Activated gamma-delta T cell (primary cell): ENCODE results near the gene OCA2.
"Not testable (repeated sequence)": the region's sequence is repeated elsewhere in the genome, so short reads cannot be mapped to it uniquely, and the experiment has no call there.

Source experiments
- DNase-seq: peaks from one replicate; lab custom pipeline; 2025; lab: John Stamatoyannopoulos, UW

Gene OCA2

DNA sequence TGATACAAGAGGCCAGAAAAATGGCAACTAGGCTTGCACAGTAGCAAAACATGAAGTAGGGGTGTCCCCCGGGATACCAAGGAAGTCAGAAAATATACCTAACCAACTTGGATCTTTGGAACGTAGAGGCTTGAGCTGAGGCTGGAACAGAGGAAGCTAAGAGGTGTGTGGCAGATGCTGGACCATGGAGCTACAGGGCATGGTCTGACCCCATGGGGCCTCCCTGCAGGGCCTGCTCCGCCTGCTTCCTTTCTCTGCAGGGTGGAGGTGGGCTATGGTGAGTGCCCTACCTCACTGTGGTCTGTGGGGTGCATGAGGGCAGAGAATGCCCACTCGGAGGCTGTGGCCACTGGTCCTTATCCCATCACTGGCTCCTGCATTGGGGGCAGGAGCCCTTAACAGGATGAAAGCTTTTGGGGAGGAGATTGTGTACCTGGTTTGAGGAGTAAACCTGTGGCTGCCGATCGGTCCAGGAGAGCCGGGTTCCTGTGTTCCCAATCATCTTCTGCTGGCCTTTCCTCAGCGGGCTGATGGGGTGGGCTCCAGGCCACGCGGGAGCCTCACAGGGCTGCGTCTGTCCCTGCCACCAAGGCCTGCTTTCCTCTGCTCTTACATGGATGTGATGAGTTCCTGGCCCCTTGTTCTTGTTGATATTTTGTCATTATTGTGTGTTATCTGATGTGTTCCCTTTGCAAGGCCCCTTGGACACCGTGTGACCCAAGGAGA is 96.8 kb downstream of the OCA2 start:
- DNase-seq, result no peak

DNA sequence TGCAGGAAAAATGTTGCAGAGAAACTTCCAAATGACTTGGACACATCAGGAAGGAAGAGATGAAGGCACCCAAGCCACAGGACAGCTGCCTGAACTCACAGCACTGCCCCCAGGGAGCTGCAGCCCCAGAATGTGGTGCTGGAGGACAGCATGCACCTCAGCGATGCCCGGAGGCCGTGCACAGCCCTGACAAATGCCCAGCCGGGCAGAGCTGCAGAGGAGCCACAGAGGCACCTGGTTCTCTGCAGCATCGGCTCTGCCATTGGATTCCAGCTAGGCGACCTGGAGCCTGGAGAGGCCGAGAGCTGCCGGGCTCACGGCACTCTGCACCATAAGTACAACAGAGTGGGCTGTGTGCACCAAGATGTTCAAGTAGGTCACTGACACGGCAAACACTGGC is 97.5 kb downstream of the OCA2 start:
- no peak for DNase-seq

DNA sequence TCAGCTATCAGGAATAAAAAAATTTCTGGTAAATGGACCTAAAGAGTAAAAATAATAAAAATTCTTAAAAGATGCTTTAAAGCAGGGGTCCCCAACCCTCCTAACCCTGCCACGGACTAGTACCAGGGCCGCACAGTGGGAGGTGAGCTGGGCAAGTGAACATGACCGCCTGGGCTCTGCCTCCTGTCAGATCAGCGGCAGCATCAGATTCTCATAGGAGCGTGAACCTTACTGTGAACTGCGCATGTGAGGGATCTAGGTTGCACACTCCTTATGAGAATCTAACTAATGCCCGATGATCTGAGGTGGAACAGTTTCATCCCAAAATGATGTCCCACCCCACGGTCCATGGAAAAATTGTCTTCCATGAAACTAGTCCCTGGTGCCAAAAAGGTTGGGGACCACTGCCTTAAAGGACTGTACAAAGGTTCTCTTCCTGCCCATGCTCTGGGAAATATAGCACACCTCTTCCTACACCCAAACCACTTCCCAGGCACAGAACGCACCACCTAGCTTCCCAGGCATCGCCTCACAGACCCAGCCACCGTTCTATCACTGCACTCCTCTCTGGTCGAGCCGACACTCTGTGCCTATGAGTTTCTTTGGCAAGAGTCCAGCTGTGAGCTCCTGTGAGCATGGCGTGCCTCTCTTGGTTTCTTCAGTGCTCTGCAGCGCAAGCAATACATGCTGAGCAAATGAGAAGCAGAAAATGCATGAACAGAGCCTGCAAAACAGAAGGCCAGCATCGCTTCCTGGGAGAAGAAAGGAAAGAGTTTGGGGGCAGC is 104.9 kb downstream of the OCA2 start:
- no peak for DNase-seq

DNA sequence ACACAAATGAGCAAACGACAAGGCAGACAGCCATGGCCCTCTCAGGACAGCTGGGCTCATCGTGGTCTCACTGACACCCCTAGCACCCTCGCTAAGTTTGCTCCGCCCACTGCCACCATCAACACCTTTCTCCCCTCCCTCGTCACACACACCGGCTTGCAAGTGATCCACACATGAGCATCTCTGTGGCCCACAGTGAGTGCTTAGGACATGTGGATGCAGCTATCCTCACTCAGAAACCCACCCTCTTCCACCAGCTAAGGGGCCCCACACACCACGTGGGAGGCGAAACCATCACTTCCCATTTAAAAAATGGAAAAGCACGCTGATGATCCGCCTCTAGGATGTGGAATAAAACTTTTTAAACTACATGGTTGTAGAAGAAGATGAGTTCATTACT is 105.6 kb downstream of the OCA2 start:
- no peak for DNase-seq

DNA sequence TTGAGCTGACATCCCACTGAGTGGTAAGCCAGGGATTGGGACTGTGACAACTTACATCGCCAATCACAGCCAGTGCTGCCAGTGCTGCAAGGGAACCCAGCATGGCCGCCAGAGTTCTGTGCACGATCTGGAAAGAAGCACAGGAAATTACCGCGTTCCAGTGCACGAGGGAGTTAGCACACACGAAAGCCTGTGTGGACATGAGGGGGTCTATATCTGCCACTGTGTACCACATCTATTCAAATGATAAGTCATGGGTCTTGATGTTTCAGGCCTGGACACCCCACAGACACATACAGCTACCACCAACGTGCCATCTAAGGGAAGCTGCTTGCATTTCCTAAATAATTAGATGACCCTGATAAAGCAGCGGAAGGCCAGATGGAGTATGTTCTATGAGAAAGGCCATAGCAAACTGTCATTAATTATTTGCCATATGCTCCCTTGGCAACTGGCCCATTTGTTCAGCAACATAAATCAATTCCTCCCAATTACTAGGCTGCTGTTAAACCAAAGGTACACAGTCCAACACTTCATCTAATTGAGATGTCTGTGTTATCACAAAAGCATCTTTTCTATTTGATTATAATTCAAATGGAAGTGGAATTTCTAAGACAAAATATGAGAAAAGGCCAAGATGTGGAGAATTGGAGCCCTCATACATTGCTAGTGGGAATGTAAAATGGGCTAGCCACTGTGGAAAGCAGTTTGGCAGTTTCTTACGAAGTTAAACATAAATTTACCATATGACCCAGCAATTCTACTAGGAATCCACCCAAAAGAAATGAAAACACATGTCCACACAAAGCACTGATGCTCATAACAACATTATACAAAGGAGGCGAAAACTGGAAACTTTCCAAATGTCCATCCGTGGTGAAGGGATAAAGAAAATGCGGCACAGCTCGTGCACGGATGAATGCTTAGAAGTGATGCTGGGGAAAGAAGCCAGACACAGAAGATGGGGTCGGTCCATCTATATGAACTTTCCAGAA is 108.3 kb downstream of the OCA2 start:
- no peak for DNase-seq

DNA sequence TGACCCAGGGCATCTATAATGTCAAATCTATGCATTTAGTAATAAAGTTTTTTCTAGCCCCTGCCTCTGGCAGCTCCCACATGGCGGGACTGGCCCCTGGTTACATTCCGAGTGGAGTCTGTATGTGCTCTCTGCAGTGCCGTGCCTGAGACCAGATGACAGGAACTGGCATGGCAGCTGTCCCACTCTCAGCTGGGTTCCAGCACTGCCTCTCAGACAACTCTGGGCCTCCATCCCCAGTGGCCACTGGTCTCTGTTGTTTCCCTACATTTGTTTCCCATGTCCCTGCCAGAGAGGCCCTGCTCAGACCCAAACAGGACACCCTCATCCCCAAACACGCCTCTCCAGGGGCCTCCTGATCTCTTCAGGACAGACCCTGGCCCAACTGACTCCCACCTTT is 109.3 kb downstream of the OCA2 start:
- DNase-seq, result no peak

DNA sequence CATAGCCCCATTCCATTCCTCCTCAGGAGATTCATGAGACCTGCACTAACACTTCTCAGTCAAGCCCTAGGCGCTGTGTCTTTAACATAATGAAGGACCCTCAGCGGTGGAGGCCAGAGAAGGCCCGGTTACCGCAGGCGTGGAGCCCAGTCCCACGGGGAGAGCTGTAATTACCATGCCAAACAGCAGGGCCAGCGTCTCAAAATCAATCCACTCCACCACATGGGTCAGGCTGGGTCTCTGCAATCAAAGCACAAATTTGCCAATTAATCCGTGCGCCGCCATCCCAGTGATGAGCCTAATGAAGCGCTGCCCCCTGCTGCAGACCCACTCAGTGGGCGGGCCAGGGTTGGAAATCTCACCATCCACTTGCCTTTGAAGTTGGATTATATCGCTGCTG is 109.7 kb downstream of the OCA2 start:
- DNase-seq, result no peak

DNA sequence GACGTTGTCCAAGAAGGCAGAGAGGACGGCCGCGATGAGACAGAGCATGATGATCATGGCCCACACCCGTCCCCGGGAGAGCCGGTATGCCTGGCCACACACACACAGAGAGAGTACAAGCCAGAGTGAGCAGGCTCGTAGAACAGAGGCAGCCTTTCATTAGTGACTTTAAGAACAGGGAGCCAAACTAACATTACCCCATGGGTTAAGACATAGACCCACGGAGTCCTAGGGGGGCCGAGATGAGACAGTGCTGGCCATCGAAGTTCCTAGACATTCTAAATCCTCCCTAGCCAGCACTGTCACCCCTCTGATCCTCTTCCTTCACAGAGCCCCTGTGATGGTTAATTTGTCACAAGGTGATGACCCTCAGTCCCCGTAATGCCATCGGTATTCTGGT is 114.0 kb downstream of the OCA2 start:
- DNase-seq, result no peak

DNA sequence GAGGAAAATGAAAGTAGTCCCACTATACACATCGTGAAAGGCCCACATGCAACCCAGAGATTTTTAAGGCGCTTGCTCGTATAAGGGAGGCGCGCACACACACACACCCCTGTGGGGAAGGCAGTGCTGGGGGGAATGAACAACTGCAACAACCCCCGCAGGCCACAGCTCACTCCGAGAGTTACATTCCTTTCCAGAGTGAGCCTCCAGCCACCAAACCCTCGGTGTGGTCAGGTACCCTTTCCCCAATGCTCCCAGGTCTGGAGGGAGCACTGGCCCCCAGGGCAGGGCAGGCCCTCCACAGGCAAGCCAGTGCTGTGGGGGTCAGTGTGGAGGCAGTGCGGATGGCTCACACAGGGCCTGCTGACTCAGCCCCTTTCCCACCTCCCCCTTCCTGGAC is 115.6 kb downstream of the OCA2 start:
- DNase-seq, result no peak

DNA sequence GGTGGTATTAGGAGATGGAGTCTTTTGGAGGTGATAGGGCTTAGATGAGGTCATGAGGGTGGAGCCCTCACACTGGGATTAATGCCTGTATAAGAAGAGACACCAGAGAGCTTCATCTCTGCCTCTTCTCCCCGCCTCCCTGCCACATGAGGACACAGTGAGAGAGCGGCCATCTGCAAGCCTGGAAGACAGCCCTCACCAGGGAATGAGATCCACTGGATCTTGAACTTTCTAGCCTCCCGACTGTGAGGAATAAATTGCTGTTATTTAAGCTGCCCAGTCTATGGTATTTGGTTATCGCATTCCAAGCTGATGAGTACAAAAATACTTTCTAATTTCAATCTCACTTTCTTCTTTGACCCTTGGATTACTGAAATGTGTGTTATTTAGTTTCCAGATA is 121.4 kb downstream of the OCA2 start:
- no peak for DNase-seq

DNA sequence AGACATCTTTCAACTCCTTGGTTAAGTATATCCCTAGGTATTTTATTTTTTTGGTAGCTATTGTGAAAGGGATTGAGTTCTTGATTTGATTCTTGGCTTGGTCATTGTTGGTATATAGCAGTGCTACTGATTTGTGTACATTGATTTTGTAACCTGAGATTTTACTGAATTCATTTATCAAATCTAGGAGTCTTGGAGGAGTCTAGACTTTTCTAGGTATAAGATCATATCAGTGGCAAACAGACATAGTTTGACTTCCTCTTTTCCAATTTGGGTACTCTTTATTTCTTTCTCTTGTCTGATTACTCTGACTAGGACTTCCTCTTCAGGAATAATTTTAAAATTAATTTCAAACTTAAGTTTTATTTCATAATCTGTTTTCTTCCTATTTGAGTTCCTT is 125.2 kb downstream of the OCA2 start:
- DNase-seq, result no peak

DNA sequence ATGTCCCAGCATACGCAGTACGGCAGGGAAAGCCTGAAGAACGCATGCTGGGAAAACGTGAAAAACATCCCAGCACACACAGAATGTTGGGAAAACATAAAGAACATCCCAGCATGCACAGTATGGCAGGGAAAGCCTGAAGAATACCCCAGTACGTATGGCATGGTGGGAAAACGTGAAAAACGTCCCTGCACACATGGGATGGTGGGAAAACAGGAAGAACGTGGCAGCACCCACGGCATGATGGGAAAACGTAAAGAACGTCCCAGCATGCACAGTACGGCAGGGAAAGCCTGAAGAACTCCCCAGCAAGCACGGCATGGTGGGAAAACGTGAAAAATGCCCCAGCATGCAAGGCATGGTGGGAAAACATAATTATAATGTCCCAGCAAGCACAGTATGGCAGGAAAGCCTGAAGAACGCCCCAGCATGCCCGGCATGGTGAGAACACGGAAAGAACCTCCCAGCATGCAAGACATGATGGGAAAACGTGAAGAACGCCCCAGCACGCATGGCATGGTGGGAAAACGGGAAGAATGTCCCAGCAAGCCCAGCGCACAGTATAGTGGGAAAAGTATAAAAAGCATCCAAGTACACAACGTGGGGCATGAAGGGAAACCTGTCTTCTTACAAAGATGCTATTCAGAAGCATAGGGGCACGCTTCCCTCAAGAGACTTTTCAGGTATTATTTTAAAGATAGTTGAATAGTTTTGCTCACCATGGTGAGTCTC is 128.3 kb downstream of the OCA2 start:
- no peak for DNase-seq

DNA sequence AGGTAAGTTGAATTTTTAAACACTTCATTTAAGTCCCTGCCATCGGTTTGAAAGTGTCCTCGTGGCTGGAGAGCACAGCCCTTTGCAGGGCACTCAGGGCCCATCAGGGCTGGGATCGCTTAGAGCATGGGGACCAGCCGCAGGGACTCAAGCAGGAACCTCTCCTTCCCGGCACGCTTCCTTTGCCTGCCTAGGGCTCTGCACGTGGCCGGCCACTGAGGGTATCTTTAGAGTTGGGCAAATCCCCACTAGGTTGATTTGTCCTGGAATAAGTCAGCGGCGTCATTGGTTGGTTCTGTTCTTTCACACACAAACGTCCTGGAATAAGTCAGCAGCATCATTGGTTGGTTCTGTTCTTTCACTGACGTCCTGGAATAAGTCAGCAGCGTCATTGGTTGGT is 131.6 kb downstream of the OCA2 start:
- DNase-seq, result no peak

DNA sequence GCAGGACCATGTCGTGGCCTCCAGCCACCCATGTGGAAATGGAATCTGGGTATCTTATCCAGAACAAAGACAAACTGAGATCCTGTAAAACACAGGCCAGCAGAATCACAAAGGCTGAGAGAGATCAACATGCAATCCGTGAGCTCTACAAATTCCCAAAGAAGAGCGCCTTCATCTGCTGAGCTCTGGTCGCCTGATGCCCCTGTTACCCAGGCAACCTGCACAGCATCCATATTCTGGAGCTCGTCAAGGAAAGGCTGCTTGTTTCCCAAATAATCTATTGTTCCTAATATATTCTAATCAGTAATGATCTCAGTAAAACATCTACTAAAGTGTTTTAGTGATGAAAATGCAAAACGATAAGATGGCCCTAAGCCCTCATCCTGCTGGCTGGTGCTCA is 133.6 kb downstream of the OCA2 start:
- no peak for DNase-seq

DNA sequence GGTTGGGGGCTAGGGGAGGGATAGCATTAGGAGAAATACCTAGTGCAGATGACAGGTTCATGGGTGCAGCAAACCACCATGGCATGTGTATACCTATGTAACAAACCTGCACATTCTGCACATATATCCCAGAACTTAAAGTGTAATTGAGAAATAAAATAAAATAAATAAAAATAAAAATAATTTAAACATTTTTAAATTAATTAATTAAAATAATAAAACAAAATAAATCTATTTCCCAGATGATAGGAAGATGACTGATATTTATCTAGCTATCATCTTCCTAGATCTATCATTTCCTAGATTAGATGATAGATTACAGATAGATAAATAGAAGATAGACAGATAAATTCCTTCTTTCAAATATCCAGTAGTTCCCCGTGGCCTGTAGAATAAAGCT is 137.3 kb downstream of the OCA2 start:
- DNase-seq, result no peak

DNA sequence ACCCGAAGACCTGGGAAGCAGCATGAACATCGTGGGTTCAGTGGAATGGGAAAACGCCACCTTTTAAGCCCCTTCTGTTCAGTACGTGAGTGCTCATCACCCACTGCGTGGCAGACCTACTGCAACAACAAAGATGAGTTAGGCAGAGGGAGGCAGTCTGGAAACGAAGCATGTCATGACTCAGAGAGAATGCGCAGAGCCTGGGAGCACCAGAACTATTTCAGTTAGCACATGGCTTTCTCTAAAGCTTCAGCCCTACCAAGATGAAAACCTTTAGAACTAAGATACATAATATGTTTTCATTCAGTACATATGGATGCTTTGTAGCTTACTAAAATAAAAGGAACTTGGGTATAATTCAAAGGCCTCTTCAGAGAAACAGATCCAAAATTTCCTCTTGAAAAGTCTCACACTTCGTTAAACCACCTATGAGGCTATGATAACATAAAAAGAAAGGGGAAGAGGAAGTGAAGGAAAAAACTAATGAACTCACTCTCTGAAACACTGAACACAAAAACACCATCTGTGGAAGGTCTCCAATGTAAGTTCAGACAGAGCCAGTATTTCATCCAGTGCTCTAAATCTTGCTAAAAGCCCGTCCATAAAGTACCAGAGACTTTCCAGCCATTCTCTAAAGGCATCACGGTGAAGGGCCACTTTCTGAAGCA is 140.1 kb downstream of the OCA2 start:
- no peak for DNase-seq

DNA sequence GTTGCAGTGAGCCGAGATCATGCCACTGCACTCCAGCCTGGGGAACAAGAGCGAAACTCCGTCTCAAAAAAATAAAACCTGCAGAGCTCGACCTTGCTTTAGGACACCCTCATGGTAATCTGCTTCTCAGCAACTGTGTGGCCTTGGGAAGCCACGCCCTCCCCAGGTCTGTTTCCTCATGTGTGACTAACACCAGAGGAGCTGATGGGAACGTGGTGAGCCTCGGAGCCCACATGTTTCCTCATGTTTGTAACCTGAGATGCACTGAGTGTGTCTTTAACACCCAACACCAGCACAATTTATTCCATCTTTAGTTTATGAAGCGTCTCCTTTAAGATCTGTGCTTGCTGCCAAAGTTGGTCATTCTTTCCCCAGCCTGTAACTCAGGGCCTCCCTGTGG is 142.8 kb downstream of the OCA2 start:
- DNase-seq, result no peak

DNA sequence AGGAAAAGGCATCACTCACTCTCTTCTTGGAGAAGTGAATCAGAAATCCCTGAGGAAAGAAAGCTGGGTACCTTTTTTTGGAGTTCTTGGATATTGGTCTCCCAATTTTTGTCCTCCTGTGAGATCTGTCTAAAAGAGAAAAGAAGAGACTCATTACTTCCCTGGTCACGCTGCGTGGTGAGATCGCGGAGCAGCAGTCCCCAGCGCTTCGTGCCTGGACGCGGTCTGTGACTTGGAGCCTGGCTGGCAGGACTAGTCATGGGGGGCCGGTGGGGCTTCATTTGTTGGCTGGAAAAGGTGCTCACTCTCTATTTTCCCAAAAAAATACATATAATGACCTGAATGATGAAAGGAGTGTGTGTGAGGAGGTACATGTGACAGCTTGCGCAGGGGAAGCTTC is 144.0 kb downstream of the OCA2 start:
- DNase-seq, result no peak

DNA sequence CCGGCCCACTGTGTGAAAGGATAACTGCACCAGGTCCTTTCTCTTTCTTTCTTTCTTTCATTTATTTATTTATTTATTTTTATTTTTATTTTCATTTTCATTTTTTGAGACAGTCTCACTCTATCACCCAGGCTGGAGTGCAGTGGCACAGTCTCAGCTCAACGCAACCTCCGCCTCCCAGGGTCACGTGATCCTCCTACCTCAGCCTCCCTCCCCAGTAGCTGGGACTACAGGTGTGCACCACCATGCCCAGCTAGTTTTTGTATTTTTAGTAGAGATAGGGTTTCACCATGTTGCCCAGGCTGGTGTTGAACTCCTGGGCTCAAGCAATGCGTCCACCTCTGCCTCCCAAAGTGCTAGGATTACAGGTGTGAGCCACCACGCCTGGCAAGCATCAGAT is 146.5 kb downstream of the OCA2 start:
- not testable (repeated sequence) for DNase-seq

DNA sequence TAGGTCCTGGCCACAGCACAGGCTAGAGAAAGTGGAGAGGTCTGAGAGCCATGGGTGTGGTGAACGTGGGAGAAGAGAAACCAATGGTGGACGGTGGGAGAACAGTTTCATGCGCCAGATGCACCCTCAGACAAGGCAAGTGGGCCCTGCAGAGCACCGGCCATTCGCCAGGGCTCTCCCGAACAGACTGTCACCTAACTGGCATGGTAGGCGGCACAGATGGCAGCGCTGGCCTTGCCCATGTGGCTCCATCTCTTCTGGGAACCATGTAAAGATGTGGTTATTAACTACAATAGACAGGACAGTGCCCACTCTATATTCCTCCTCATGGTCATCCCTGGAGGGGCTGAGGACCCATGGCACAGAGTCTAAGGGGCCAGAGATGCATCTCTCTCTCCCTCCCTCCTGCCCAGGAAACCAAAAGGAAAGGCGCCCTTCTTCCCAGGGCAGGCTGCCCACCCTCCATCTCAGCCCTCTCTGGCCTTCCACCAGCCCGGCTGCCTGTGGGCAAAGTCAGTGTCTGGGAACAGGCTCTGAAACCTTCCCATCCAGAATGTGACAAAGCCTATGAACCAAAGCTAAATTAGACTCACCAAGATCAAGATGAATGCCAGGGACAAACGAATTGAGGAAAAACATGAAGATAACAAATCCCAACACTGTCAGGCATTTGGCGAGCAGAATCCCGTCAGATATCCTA is 147.8 kb downstream of the OCA2 start:
- no peak for DNase-seq

DNA sequence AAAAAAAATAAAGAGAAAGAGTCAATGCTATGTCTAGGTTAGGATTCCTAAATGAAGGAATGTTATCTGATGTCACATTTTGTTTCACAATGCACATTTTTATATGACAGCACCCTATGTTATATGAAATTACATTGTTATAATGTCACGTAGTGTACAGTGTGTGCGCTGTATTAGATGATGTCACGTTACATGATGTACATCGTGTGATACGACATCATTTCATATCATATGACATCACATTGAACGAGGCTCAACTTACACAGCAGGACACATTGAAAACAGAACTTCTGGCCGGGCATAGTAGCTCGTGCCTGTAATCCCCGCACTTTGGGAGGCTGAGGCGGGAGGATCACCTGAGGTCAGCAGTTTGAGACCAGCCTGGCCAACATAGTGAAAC is 150.0 kb downstream of the OCA2 start:
- no peak for DNase-seq
